SU-DHL-6 (cell line): ENCODE measurements around the gene SPATA20.

Source experiments
- H2AFZ ChIP-seq: fragments of 200-600 bp; sonication (generic); 2 replicates; pipeline ENCODE4 v1.6.1; 2014; ENCODE audit warnings: low read depth, mild to moderate bottlenecking, moderate library complexity, mixed read lengths, antibody characterized with exemption, low read length; ENCODE audit not compliant: severe bottlenecking
- H3F3A ChIP-seq: fragments of 200-600 bp; shearing (Covaris generic); 2 replicates; pipeline ENCODE4 v1.6.0; 2016; ENCODE audit warnings: antibody characterized with exemption, mild to moderate bottlenecking; ENCODE audit not compliant: insufficient read depth
- H3K27ac ChIP-seq: fragments of 200-600 bp; sonication (generic); 2 replicates; pipeline ENCODE4 v1.5.1; 2016; ENCODE audit warnings: low read depth, mild to moderate bottlenecking, low read length, moderate library complexity, mixed read lengths
- H3K27me3 ChIP-seq: fragments of 200-600 bp; sonication (generic), shearing (Covaris generic); 2 replicates; pipeline ENCODE4 v1.6.0; 2014; ENCODE audit warnings: mild to moderate bottlenecking, low read length
- H3K36me3 ChIP-seq: fragments of 200-600 bp; sonication (generic); 2 replicates; pipeline ENCODE4 v1.6.1; 2014; ENCODE audit warnings: mild to moderate bottlenecking, low read length, mixed read lengths
- H3K4me2 ChIP-seq: fragments of 300-600, 200-600 bp; shearing (Covaris generic), sonication (generic); 2 replicates; pipeline ENCODE4 v1.6.0; 2014; ENCODE audit warnings: low read length, low read depth, mild to moderate bottlenecking; ENCODE audit not compliant: poor library complexity, severe bottlenecking
- H3K4me3 ChIP-seq: fragments of 200-600 bp; sonication (generic); 2 replicates; pipeline ENCODE4 v1.5.1; 2014; ENCODE audit warnings: antibody characterized with exemption, low read length, mild to moderate bottlenecking, mixed read lengths; ENCODE audit not compliant: insufficient read depth, poor library complexity, severe bottlenecking
- H3K79me2 ChIP-seq: fragments of 200-600 bp; sonication (generic); 2 replicates; pipeline ENCODE4 v1.6.1; 2014; ENCODE audit warnings: mild to moderate bottlenecking, low read length, moderate library complexity; ENCODE audit not compliant: insufficient read depth
- H3K9ac ChIP-seq: fragments of 200-600 bp; sonication (generic); 2 replicates; pipeline ENCODE4 v1.7.0; 2014; ENCODE audit warnings: mild to moderate bottlenecking, low read length
- H3K9me2 ChIP-seq: fragments of 200-600 bp; sonication (generic); replicated peaks from 2 replicates; pipeline ENCODE4 v1.6.1; 2014; ENCODE audit warnings: low read length; ENCODE audit not compliant: insufficient read depth
- H3K9me3 ChIP-seq: fragments of 200-600 bp; sonication (generic); 2 replicates; pipeline ENCODE4 v1.6.1; 2014; ENCODE audit warnings: low read length, mixed read lengths; ENCODE audit not compliant: insufficient read depth
- H4K20me1 ChIP-seq: fragments of 200-600 bp; sonication (generic); 2 replicates; pipeline ENCODE4 v1.6.1; 2014; ENCODE audit warnings: low read depth, mild to moderate bottlenecking, antibody characterized with exemption, low read length, moderate library complexity, mixed read lengths
- CTCF ChIP-seq: fragments of 200-600 bp; sonication (generic); IDR thresholded peaks from one replicate; pipeline ENCODE4 v1.5.1; 2017; ENCODE audit warnings: antibody characterized with exemption, mild to moderate bottlenecking, low read length, moderate library complexity; ENCODE audit not compliant: insufficient read depth, poor library complexity, severe bottlenecking
- EZH2phosphoT487 ChIP-seq: fragments of 200-600 bp; sonication (generic), shearing (Covaris generic); conservative IDR thresholded peaks from 2 replicates; pipeline ENCODE4 v1.6.1; 2018; ENCODE audit warnings: mild to moderate bottlenecking, antibody characterized with exemption, low read length, moderate library complexity, mixed read lengths

Gene SPATA20

GRCh38 chr17:50586421-50587247 is 39.7 kb downstream of the SPATA20 start:
- no peaks in the 10 kb centered on the region for H3K9me3 ChIP-seq
- H3K27me3 ChIP-seq: no peaks in the 10 kb centered on the region
- H3K27ac ChIP-seq: no peak overlapping the region
- H3K36me3 ChIP-seq: no peaks in the 10 kb centered on the region
- TF ChIP-seq CTCF (no peak), EZH2phosphoT487 (no peak)
- no peak overlapping the region for H2AFZ ChIP-seq
- no peak overlapping the region for H3K4me2 ChIP-seq
- no peaks in the 10 kb centered on the region for H3K79me2 ChIP-seq
- no peaks in the 10 kb centered on the region for H3F3A ChIP-seq
- H3K9me2 ChIP-seq: no peaks in the 10 kb centered on the region
- no peak overlapping the region for H3K4me3 ChIP-seq
- H3K9ac ChIP-seq: no peak overlapping the region
- H4K20me1 ChIP-seq: no peaks in the 10 kb centered on the region

GRCh38 chr17:50587571-50587970 is 40.6 kb downstream of the SPATA20 start:
- Histone ChIP-seq H3K9ac (no peak overlapping the region), H4K20me1 (no peaks in the 10 kb centered on the region), H3K27me3 (no peaks in the 10 kb centered on the region), H3F3A (no peaks in the 10 kb centered on the region), H3K79me2 (no peaks in the 10 kb centered on the region), H3K9me3 (no peaks in the 10 kb centered on the region), H3K9me2 (no peaks in the 10 kb centered on the region), H2AFZ (no peak overlapping the region), H3K27ac (no peak overlapping the region), H3K4me2 (no peak overlapping the region), H3K36me3 (no peaks in the 10 kb centered on the region), H3K4me3 (no peak overlapping the region)
- no peak for TF ChIP-seq CTCF
- no peak for TF ChIP-seq EZH2phosphoT487

GRCh38 chr17:50588391-50589049 is 41.5 kb downstream of the SPATA20 start:
- no peaks in the 10 kb centered on the region for H3K27me3 ChIP-seq
- no peaks in the 10 kb centered on the region for H3K9me2 ChIP-seq
- no peaks in the 10 kb centered on the region for H3K9me3 ChIP-seq
- TF ChIP-seq CTCF: no peak
- no peak for TF ChIP-seq EZH2phosphoT487
- H3K9ac ChIP-seq: no peak overlapping the region
- no peaks in the 10 kb centered on the region for H3F3A ChIP-seq
- no peak overlapping the region for H3K4me3 ChIP-seq
- H3K27ac ChIP-seq: no peak overlapping the region
- no peaks in the 10 kb centered on the region for H4K20me1 ChIP-seq
- no peaks in the 10 kb centered on the region for H3K79me2 ChIP-seq
- H2AFZ ChIP-seq: no peak overlapping the region
- H3K4me2 ChIP-seq: no peak overlapping the region
- H3K36me3 ChIP-seq: no peaks in the 10 kb centered on the region
